ENCODE results near the gene NADSYN1.

NADSYN1 gene

DNA sequence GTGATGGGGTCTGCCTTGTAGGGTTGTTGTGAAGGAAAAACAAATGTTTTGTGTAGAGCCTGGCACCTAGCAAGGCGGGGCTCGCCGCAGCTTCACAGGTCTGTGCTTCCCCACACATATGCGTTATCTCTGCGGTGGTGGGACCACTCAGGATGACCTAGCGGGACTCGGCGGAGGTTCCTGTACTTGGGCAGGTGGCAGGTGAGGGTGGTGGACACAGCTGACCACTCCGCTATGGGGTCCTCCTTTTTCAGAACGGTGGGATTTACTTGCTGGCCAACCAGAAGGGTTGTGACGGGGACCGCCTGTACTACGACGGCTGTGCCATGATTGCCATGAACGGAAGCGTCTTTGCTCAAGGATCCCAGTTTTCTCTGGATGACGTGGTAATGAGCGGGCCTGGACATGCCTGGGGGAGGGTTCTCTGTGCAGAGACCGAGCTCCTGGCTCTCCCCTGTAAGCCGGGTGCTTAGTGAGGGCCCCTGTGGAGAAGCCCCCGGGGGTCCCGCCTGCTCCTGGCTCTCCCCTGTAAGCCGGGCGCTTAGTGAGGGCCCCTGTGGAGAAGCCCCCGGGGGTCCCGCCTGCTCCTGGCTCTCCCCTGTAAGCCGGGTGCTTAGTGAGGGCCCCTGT is 21.3 kb downstream of the NADSYN1 start:
- DNase-seq, result no peak

- no peak for DNase-seq
Observed at GRCh38 chr11:71474771-71475483, 21.9 kb downstream of the NADSYN1 start.

GRCh38 chr11:71476031-71476430 is 23.0 kb downstream of the NADSYN1 start:
- no peak for DNase-seq

- no peak for DNase-seq
Observed at GRCh38 chr11:71476926-71477640, 24.1 kb downstream of the NADSYN1 start.

DNA sequence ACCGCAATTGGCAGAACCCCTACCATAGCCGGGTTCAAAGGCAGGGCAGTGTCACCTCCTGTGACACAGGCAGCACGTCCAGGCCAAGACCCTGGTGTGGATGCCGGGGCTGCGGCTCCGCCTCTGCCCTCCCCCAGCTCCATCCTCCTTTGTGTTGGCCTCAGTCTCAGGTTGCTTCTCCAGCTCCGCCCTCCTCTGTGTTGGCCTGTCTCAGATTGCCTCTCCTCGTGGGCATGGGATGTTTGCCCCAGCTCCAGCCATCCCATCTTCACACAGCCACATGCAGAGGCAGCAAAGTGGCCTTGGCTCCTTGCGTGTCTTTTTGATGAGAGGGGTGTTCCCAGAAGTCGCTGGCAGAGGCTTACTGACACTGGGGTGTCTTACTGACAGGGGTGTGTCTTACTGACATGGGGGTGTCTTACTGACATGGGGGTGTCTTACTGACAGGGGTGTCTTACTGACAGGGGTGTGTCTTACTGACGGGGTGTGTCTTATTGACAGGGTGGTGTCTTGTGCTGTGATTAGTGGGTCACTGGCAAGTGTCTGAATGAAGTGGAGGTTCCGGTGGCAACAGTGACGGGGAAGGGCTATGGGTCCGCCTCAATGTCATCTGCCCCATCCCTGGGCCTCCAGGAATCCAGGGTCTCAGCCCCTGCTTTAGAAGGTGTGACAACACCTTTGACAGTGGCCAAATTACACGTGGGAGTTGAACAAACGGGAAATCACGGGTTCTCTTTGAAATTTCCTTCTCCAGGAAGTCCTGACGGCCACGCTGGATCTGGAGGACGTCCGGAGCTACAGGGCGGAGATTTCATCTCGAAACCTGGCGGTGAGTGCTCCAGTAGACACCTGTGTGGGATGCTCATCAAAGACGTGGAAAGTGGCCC is 24.9 kb downstream of the NADSYN1 start:
- DNase-seq, result no peak

GRCh38 chr11:71478528-71478840 is 25.5 kb downstream of the NADSYN1 start:
- DNase-seq, result no peak

DNA sequence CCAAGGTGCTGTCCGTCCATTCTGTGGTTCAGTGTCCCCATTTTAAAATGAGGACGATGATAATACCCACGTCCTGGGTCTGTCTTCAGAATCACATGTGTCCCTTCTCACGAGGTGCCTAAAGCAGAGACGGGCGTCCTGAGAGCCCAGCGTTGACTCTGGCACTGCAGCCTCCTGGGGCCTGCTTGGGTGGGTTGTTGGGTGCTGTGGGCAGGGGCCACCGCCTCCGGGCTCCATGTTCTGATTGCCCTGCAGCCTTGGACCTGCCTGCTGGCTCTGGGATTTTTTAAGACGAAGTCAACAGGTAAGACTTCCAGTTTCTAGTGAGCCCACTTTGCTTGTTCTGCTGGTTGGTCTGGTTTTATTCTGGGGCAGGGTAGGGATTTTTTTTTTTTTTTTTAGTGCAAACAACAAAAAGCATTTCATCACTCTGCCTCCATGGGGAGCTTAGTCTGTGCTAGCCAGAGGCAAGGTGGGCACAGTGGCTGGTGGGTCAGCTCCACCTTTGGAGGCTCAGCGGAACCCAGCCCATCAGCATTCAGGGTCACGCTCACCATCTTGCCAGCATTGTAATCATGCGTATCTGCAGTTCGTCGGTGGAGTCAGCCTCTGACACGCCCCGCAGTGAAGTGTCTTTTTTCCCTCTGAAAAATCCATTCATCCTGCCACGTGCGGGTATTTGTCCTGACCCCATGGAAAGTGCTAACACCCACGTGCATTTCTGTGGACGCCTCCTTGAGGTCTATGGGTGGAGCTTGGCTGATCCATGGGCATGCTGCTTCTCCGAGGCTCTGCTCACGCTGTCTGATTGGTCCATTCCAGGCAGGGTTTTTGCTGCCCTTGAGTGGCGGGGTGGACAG is 28.3 kb downstream of the NADSYN1 start:
- DNase-seq, result no peak

DNA sequence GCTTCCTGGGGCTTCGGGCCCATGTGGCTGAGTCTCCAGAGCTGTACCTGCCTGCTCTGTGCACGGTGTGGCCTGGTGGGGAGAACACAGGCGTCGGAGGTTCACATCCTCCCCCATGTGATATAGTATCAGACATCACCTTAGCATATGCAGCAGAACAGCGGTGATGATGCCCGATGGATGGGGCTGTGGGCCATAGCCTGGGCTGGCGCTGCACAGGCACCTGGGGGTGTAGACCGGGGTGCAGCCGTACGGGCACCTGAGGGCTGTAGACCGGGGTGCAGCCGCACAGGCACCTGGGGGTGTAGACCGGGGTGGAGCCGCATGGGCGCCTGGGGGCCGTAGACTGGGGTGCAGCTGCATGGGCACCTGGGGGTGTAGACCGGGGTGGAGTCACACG is 29.2 kb downstream of the NADSYN1 start:
- no peak for DNase-seq

GRCh38 chr11:71482746-71483364 is 29.9 kb downstream of the NADSYN1 start:
- no peak for DNase-seq

GRCh38 chr11:71483692-71484091 is 30.7 kb downstream of the NADSYN1 start:
- no peak for DNase-seq

GRCh38 chr11:71484248-71485062 is 31.5 kb downstream of the NADSYN1 start:
- no peak for DNase-seq

DNA sequence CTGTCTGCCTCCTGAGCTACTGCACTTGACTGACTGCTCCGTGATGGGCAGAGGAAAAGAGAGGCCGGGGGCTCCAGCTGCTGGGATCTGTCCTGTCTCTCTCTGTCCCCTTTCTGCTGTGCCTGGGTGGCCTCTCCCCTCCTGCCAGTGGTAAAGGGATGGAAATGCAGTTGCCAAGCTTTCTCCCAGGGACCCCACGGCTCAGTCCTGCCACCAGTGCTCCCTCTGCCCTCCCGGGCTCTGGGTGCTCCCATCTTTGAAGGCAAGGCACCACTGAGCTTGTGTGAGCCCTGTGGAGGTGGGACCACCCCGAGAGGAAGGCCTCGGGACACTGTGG is 32.0 kb downstream of the NADSYN1 start:
- no peak for DNase-seq

DNA sequence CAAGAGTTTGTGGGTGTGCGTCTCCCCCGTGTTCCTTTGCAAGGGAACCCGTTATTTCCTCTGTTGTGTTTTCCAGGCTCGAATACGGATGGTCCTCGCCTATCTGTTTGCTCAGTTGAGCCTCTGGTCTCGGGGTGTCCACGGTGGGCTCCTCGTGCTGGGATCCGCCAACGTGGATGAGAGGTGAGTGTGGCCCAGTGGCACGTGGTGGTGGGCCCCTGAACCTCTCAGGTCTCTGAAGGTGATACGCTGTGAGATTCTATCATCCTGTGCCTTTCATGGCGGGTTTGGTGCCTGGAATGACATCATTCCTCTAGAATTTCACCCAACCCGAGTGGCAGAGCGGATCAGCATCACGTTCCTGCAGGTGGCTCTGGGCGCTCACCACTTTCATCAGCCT is 32.5 kb downstream of the NADSYN1 start:
- DNase-seq, result no peak

DNA sequence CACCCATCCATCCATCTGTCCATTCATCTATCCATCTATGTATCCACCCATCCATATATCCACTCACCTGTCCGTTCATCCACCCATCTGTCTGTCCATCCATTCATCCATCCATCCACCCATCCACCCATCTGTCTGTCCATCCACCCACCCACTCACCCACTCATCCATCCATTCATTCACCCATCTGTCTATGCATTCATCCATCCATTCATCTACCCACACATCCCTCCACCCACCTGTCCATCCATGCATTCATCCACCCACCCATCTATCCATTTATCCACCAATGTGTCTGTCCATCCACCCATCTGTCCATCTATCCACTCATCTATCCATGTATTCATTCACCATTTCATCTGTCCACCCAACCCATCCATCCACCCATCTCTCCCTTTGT is 33.3 kb downstream of the NADSYN1 start:
- DNase-seq, result no peak

DNA sequence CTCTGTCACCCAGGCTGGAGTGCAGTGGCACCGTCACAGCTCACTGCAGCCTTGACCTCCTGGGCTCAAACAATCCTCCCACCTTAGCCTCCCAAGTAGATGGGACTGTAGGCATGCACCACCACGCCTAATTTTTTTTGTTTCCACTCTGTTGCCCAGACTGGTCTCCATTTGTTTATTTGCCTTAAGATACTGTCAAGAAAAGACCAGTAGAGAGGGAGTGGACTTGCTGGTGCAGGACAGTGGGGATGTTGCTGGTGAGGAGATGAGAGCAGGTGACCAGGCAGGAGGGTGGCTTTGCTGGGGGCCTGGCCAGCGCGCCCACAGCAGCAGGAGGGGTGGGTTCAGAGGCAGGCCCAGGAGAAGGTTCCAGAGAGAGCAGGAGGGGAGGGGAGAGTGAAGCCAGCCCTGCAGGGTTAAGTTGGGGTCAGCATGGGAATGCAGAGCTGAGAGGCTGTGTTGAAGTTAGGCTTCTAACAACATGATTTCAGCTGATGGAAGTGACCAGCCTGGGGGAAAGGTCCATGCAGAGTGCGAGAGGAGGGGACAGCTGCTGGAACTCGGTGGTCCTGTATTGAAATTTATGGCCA is 35.8 kb downstream of the NADSYN1 start:
- DNase-seq, result no peak

GRCh38 chr11:71489311-71490043 is 36.5 kb downstream of the NADSYN1 start:
- no peak for DNase-seq

DNA sequence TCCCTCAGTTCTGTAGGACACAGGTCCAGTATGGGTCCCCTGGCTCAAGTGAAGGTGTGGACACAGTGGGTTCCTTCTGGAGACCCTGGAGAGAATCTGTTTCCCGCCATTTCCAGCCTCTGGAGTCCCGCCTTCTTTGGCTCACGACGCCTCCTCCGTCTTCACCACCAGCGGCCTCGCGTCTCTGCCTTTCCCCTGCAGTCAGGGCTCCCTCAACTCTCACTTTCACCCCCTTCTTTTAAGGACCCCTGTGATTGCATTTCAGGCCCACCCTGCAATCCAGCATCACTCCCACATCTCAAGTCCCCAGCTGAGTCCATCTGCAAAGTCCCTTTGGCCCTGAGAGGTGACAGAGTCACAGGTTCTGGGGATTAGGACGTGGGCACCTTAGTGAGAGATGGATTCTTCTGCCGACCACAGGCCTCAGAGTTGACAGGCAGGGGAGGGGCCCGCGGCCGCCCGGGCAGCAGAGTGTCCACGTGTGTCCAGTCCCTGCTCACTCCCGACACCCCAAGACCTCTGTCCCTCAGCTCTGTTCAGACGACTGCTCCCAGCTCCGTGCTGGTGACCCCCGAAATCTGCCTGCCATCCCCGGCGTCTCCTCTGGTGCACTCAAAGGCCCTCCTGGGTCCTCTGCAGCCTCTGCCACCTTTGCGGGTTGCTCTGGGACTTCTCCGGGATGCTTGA is 37.2 kb downstream of the NADSYN1 start:
- no peak for DNase-seq

- no peak for DNase-seq
Observed at GRCh38 chr11:71490731-71491390, 37.9 kb downstream of the NADSYN1 start.

GRCh38 chr11:71491531-71491930 is 38.5 kb downstream of the NADSYN1 start:
- no peak for DNase-seq

Data from SHP77 (cell line).